ENCODE results near the gene GALR2. TPM values are rescaled to one million over a fixed set of nuclear protein-coding genes. Genes with fewer than 3 reads are reported as not detected.

Gene GALR2
- polyA plus RNA-seq, 1 donor = 0.93 TPM

Other genes with a start within 250 kb of the GALR2 start
- gene UNC13D, start 230.4 kb upstream of the GALR2 start, polyA plus RNA-seq = 55.8 TPM
- gene WBP2, start 219.4 kb upstream of the GALR2 start, polyA plus RNA-seq = 107 TPM
- 9.8 TPM for gene TRIM47, start 196.2 kb upstream of the GALR2 start, polyA plus RNA-seq
- 18.7 TPM for gene TRIM65, start 177.8 kb upstream of the GALR2 start, polyA plus RNA-seq
- gene MRPL38, start 169.9 kb upstream of the GALR2 start, polyA plus RNA-seq = 62.1 TPM
- gene FBF1, start 133.7 kb upstream of the GALR2 start, polyA plus RNA-seq = 52.1 TPM
- gene ACOX1, start 95.6 kb upstream of the GALR2 start, polyA plus RNA-seq = 64.6 TPM
- 24.5 TPM for gene TEN1, start 95.5 kb upstream of the GALR2 start, polyA plus RNA-seq
- 14.9 TPM for gene CDK3, start 73.9 kb upstream of the GALR2 start, polyA plus RNA-seq
- 63.2 TPM for gene EVPL, start 47.5 kb upstream of the GALR2 start, polyA plus RNA-seq
- 65.2 TPM for gene SRP68, start 2.3 kb upstream of the GALR2 start, polyA plus RNA-seq
- 23.7 TPM for gene ZACN, start 4.4 kb downstream of the GALR2 start, polyA plus RNA-seq
- 97.8 TPM for gene EXOC7, start 29.0 kb downstream of the GALR2 start, polyA plus RNA-seq
- gene FOXJ1, start 66.5 kb downstream of the GALR2 start, polyA plus RNA-seq = 1.2 TPM
- gene RNF157, start 165.7 kb downstream of the GALR2 start, polyA plus RNA-seq = 19.2 TPM
- gene UBALD2, start 190.6 kb downstream of the GALR2 start, polyA plus RNA-seq = 68.4 TPM
- gene QRICH2, start 233.5 kb downstream of the GALR2 start, polyA plus RNA-seq = 3.1 TPM